Breast epithelium (tissue), 3 donors: ENCODE measurements around the gene GSG1L2.

ENCODE experiments used
- POLR2A ChIP-seq: fragments of 450-650 bp; IDR thresholded peaks from one replicate; pipeline ENCODE4 v1.6.1; 2016; ENCODE audit warnings: antibody characterized with exemption, mild to moderate bottlenecking, moderate library complexity
- POLR2AphosphoS5 ChIP-seq, 3 donors: sonication (generic); formaldehyde crosslinking; IDR thresholded peaks; one replicate each; pipeline ENCODE4 v1.6.1; 2017; ENCODE audit warnings: antibody characterized with exemption in 3 of 3
- TF ChIP-seq, protein P1 (sequence below), 3 donors: fragments of 450-650 bp; IDR thresholded peaks; one replicate each; pipeline ENCODE4 v1.5.1; 2016 to 2017; ENCODE audit warnings: antibody characterized with exemption in 3 of 3, mild to moderate bottlenecking in 3 of 3, moderate library complexity in 3 of 3

DNA sequence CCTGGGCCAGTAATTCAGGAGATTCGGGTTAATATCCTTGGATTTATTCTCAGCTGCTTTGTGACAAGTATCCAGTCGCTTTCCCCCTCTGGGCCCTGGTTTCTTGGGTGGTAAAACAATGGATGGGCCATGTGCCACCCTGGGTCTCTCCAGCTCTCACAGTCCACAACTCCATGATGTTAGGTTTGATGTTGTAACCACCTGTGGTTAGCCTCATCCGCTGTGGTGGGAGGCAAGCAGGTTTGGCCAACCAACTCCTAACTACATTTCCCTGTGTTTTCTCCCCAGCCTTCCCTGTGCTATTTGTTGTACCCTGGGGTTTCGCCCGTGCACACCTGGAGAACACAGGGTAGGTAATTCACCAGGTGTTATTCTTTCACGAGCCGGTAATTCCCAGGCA, 39.0 kb upstream of the GSG1L2 start:
- TF ChIP-seq POLR2AphosphoS5 (IDR thresholded peaks at IDR 0.05) (no peak), POLR2A (no peak)
- TF ChIP-seq, protein P1, sequence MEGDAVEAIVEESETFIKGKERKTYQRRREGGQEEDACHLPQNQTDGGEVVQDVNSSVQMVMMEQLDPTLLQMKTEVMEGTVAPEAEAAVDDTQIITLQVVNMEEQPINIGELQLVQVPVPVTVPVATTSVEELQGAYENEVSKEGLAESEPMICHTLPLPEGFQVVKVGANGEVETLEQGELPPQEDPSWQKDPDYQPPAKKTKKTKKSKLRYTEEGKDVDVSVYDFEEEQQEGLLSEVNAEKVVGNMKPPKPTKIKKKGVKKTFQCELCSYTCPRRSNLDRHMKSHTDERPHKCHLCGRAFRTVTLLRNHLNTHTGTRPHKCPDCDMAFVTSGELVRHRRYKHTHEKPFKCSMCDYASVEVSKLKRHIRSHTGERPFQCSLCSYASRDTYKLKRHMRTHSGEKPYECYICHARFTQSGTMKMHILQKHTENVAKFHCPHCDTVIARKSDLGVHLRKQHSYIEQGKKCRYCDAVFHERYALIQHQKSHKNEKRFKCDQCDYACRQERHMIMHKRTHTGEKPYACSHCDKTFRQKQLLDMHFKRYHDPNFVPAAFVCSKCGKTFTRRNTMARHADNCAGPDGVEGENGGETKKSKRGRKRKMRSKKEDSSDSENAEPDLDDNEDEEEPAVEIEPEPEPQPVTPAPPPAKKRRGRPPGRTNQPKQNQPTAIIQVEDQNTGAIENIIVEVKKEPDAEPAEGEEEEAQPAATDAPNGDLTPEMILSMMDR (IDR thresholded peaks at IDR 0.05) = no peak
